Dermis lymphatic vessel endothelial cell (primary cell): ENCODE data around the gene DYNLT3. TPM values are rescaled to one million over a fixed set of nuclear protein-coding genes. Genes with fewer than 3 reads are reported as not detected.

Experiments
- total RNA-seq: library from RNA; depleted of rRNA; stranded (reverse); fragments of >200 nt; gene quantifications from 2 replicates; pipeline ENCODE4 v1.2.1, GENCODE V29; 2014

The DYNLT3 gene, protein sequence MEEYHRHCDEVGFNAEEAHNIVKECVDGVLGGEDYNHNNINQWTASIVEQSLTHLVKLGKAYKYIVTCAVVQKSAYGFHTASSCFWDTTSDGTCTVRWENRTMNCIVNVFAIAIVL
- 36.2 and 37.1 TPM in 2 replicates for total RNA-seq

GRCh38 chrX:37846934-37847732 lies at the start of gene DYNLT3:
DYNLT3 (minus strand) TSS chrX:37847571; CDS start chrX:37847510, 61 bp downstream.

Other genes with a start within 250 kb of the DYNLT3 start
- under 0.01 TPM in 2 replicates for gene XK, start 161.8 kb downstream of the DYNLT3 start, total RNA-seq
- gene CYBB, start 67.5 kb downstream of the DYNLT3 start, total RNA-seq, result not detected in 2 replicates
- under 0.01 TPM in 1 of 2 replicates, not detected in the other for gene SYTL5, start 159.0 kb upstream of the DYNLT3 start, total RNA-seq